ENCODE results near the gene NOP9. TPM values are rescaled to one million over a fixed set of nuclear protein-coding genes. Genes with fewer than 3 reads are reported as not detected.

NOP9 gene
- total RNA-seq, 1 experiment from 2014 or later, result 35.1 TPM

GRCh38 chr14:24278424-24278823, 21.2 kb upstream of the NOP9 start:
- BruUV-seq (replicated peaks), result no TSS peak
- DNase-seq, result no peak
- TF ChIP-seq CTCF (IDR thresholded peaks at IDR 0.05; ENCODE audit: insufficient read depth in 1 of 2, low read depth in 1 of 2, low read length in 1 of 2, severe bottlenecking in 1 of 2, unreplicated experiment in 1 of 2), result no peak
- Histone ChIP-seq H3K27me3 (replicated peaks; ENCODE audit: control insufficient read depth, insufficient read depth, low read length) (no peaks in the 10 kb centered on the region), H3K4me3 (ENCODE audit: low read depth, low read length) (no peak overlapping the region), H3K4me1 (no peaks in the 10 kb centered on the region; the same call in 1 of the 2 replicates), H3K36me3 (ENCODE audit: control insufficient read depth, insufficient read depth, low read length) (no peaks in the 10 kb centered on the region), H3K9me3 (no peaks in the 10 kb centered on the region)
- no peaks in the 10 kb centered on the region for H3K36me3 Mint-ChIP-seq (ENCODE audit: insufficient read depth, unreplicated experiment)
- no peaks in the 10 kb centered on the region for H3K9me3 Mint-ChIP-seq (ENCODE audit: unreplicated experiment)
- H3K4me3 Mint-ChIP-seq (ENCODE audit: unreplicated experiment), result no peak overlapping the region
- no peak overlapping the region for H3K27ac Mint-ChIP-seq (ENCODE audit: unreplicated experiment)
- ChIA-PET CTCF (no interaction called here), POLR2A (no interaction called here)
- H3K27me3 Mint-ChIP-seq (ENCODE audit: insufficient read depth, unreplicated experiment), result no peaks in the 10 kb centered on the region
- no peaks in the 10 kb centered on the region for H3K4me1 Mint-ChIP-seq (ENCODE audit: low read depth, unreplicated experiment)
- intact Hi-C loops (cut with micrococcal nuclease; ENCODE audit: unreplicated experiment), result no loop called here

GRCh38 chr14:24279301-24280186, 20.1 kb upstream of the NOP9 start:
- H3K36me3 Mint-ChIP-seq (ENCODE audit: insufficient read depth, unreplicated experiment), result no peaks in the 10 kb centered on the region
- no peaks in the 10 kb centered on the region for H3K4me1 Mint-ChIP-seq (ENCODE audit: low read depth, unreplicated experiment)
- no peak for DNase-seq
- H3K4me3 Mint-ChIP-seq (ENCODE audit: unreplicated experiment), result no peak overlapping the region
- H3K9me3 ChIP-seq, result no peaks in the 10 kb centered on the region
- no peaks in the 10 kb centered on the region for H3K9me3 Mint-ChIP-seq (ENCODE audit: unreplicated experiment)
- no peaks in the 10 kb centered on the region for H3K27me3 Mint-ChIP-seq (ENCODE audit: insufficient read depth, unreplicated experiment)
- H3K4me3 ChIP-seq (ENCODE audit: low read depth, low read length), result no peak overlapping the region
- H3K27me3 ChIP-seq (replicated peaks; ENCODE audit: control insufficient read depth, insufficient read depth, low read length), result no peaks in the 10 kb centered on the region
- intact Hi-C loops (cut with micrococcal nuclease; ENCODE audit: unreplicated experiment), result no loop called here
- CTCF ChIA-PET, result interaction anchor here (0.6 to 1.6 kb wide), 5 partner anchors 8 to 51 kb away, joined by 3 to 5 read pairs (median 3); partner anchors contain the start of gene RABGGTA
- H3K4me1 ChIP-seq, result no peaks in the 10 kb centered on the region
- no peak overlapping the region for H3K27ac Mint-ChIP-seq (ENCODE audit: unreplicated experiment)
- BruUV-seq (replicated peaks), result no TSS peak
- no peak for TF ChIP-seq CTCF (IDR thresholded peaks at IDR 0.05; ENCODE audit: insufficient read depth in 1 of 2, low read depth in 1 of 2, low read length in 1 of 2, severe bottlenecking in 1 of 2, unreplicated experiment in 1 of 2)
- no peaks in the 10 kb centered on the region for H3K36me3 ChIP-seq (ENCODE audit: control insufficient read depth, insufficient read depth, low read length)
- POLR2A ChIA-PET, result no interaction called here

- BruUV-seq (replicated peaks), result no TSS peak
- intact Hi-C loops (cut with micrococcal nuclease; ENCODE audit: unreplicated experiment), result no loop called here
- Histone ChIP-seq H3K4me3 (ENCODE audit: low read depth, low read length) (no peak overlapping the region), H3K36me3 (ENCODE audit: control insufficient read depth, insufficient read depth, low read length) (no peaks in the 10 kb centered on the region), H3K27me3 (replicated peaks; ENCODE audit: control insufficient read depth, insufficient read depth, low read length) (no peaks in the 10 kb centered on the region), H3K9me3 (no peaks in the 10 kb centered on the region), H3K4me1 (no peaks in the 10 kb centered on the region)
- no peaks in the 10 kb centered on the region for H3K9me3 Mint-ChIP-seq (ENCODE audit: unreplicated experiment)
- H3K4me1 Mint-ChIP-seq (ENCODE audit: low read depth, unreplicated experiment), result no peaks in the 10 kb centered on the region
- POLR2A ChIA-PET, result no interaction called here
- no peaks in the 10 kb centered on the region for H3K36me3 Mint-ChIP-seq (ENCODE audit: insufficient read depth, unreplicated experiment)
- CTCF ChIA-PET, result interaction anchor here (1.6 kb wide), 1 partner anchor 10 kb away, joined by 5 read pairs; the partner anchor contains the start of gene RABGGTA
- no peaks in the 10 kb centered on the region for H3K27me3 Mint-ChIP-seq (ENCODE audit: insufficient read depth, unreplicated experiment)
- DNase-seq, result no peak
- no peak overlapping the region for H3K27ac Mint-ChIP-seq (ENCODE audit: unreplicated experiment)
- TF ChIP-seq CTCF (IDR thresholded peaks at IDR 0.05; ENCODE audit: insufficient read depth in 1 of 2, low read depth in 1 of 2, low read length in 1 of 2, severe bottlenecking in 1 of 2, unreplicated experiment in 1 of 2), result no peak
- H3K4me3 Mint-ChIP-seq (ENCODE audit: unreplicated experiment), result no peak overlapping the region
Measured at GRCh38 chr14:24280797-24281460, 18.7 kb upstream of the NOP9 start.
